Esophagus squamous epithelium (tissue), 5 donors: ENCODE results near the gene PTPRG. TPM values are rescaled to one million over a fixed set of nuclear protein-coding genes. Genes with fewer than 3 reads are reported as not detected.

Experiments
- DNase-seq: peaks from one replicate; lab custom pipeline; 2025; lab: John Stamatoyannopoulos, UW
- H3K27ac ChIP-seq, 4 donors: fragments of 200-600 bp; sonication (generic); one replicate each; pipeline ENCODE4 v1.5.1; 2016 to 2019; ENCODE audit warnings: mild to moderate bottlenecking in 1 of 4
- H3K27me3 ChIP-seq, 4 donors: fragments of 200-600 bp; sonication (generic); 1 replicate in 3 of 4; 2 replicates in 1 of 4; pipeline versions ENCODE4 v1.5.1 to v1.6.0; 2017 to 2021; ENCODE audit warnings: antibody characterized with exemption in 1 of 4
- H3K36me3 ChIP-seq, 3 donors: fragments of 200-600 bp; sonication (generic); one replicate each; pipeline ENCODE4 v1.5.1; 2016 to 2019
- H3K4me1 ChIP-seq, 3 donors: fragments of 200-600 bp; sonication (generic); one replicate each; pipeline ENCODE4 v1.5.1; 2017 to 2019
- H3K4me3 ChIP-seq, 4 donors: fragments of 200-600 bp; sonication (generic); 1 replicate in 3 of 4; 2 replicates in 1 of 4; pipeline ENCODE4 v1.5.1; 2016 to 2019; ENCODE audit warnings: mild to moderate bottlenecking in 2 of 4, moderate library complexity in 1 of 4
- H3K9me3 ChIP-seq, 3 donors: fragments of 200-600 bp; sonication (generic); one replicate each; pipeline ENCODE4 v1.5.1; 2016 to 2019
- CTCF ChIP-seq, 6 experiments: fragments of 450-650 bp in 4 of 6; fragments of 200-600 bp in 2 of 6; sonication (generic) in 2 of 6; IDR thresholded peaks; one replicate each; pipeline ENCODE4 v1.5.1; 2016 to 2019; ENCODE audit warnings: antibody characterized with exemption in 6 of 6, mild to moderate bottlenecking in 4 of 6, moderate library complexity in 4 of 6
- POLR2A ChIP-seq, 4 donors: fragments of 450-650 bp; IDR thresholded peaks; one replicate each; pipeline ENCODE4 v1.6.1; 2017; ENCODE audit warnings: antibody characterized with exemption in 4 of 4, mild to moderate bottlenecking in 4 of 4, moderate library complexity in 3 of 4
- WGBS, 2 donors: methylation state at CpG; one replicate each; pipeline ENCODE4 v1.1.5; 2018; 5-methylcytosine and 5-hydroxymethylcytosine counted together
- intact Hi-C: fragments of 100-400 bp; cut with DNase I; formaldehyde crosslinking; loops from one replicate; pipeline ENCODE4 v1.15.0; 2022
- total RNA-seq, 4 donors: library from RNA; depleted of rRNA; stranded (reverse); fragments of >200 nt; gene quantifications; one replicate each; pipeline ENCODE4 v1.1.0, GENCODE V29; 2016
- donor health status: DM: yes; HTN: yes; CAD: no.

PTPRG gene
- total RNA-seq, 4 donors from 2014 or later = 3.7 to 42.2 (median 15.2) TPM

- peaks cover 0 to 74% (median 0%) of the 10 kb centered on the region in 4 donors for H3K27me3 ChIP-seq
- WGBS, 2 donors = 0% methylated on average over 5 to 10 of the region's 65 CpGs
- intact Hi-C loops = loop anchor here (10.0 kb wide), 2 partner anchors 293 to 623 kb away; no protein-coding TSS in a partner anchor
Measured at GRCh38 chr3:61562042-61562720, 810 bp downstream of the PTPRG start.

GRCh38 chr3:61562721-61563312, 1.4 kb downstream of the PTPRG start:
- intact Hi-C loops = loop anchor here (10.0 kb wide), 2 partner anchors 292 to 622 kb away; no protein-coding TSS in a partner anchor
- peaks cover 0 to 74% (median 0%) of the 10 kb centered on the region in 4 donors for H3K27me3 ChIP-seq
- 0 to 7% methylated on average over 3 to 4 of the region's 44 CpGs for WGBS, 2 donors

More at GRCh38 chr3:61562042-61562720, 810 bp downstream of the PTPRG start:
- H3K4me3 ChIP-seq = peak overlapping the region; percentile 68 to 81 (median 74)
- H3K36me3 ChIP-seq = no peaks in the 10 kb centered on the region
- H3K9me3 ChIP-seq = no peaks in the 10 kb centered on the region
- H3K27ac ChIP-seq = peak overlapping the region; percentile 82 to 95 (median 94)
- no peak for TF ChIP-seq CTCF (IDR thresholded peaks at IDR 0.05)
- TF ChIP-seq POLR2A (IDR thresholded peaks at IDR 0.05) = no peak
- DNase-seq = no peak
- H3K4me1 ChIP-seq = peaks cover 4 to 58% (median 12%) of the 10 kb centered on the region in 3 donors

GRCh38 chr3:61563313-61564271, 2.2 kb downstream of the PTPRG start:
- Histone ChIP-seq H3K27ac (peak overlapping the region in 3 of 4 donors; percentile 92 to 95 (median 95)), H3K36me3 (no peaks in the 10 kb centered on the region), H3K4me1 (peaks cover 4 to 58% (median 12%) of the 10 kb centered on the region in 3 donors), H3K27me3 (peaks cover 0 to 68% (median 0%) of the 10 kb centered on the region in 4 donors), H3K9me3 (no peaks in the 10 kb centered on the region), H3K4me3 (peak overlapping the region; percentile 68 to 81 (median 74))
- 0 to 4% methylated on average over 3 to 10 of the region's 52 CpGs for WGBS, 2 donors
- no peak for DNase-seq
- intact Hi-C loops = loop anchor here (10.0 kb wide), 2 partner anchors 291 to 621 kb away; no protein-coding TSS in a partner anchor
- TF ChIP-seq POLR2A (IDR thresholded peaks at IDR 0.05) (no peak), CTCF (IDR thresholded peaks at IDR 0.05) (no peak)

More at GRCh38 chr3:61562721-61563312, 1.4 kb downstream of the PTPRG start:
- Histone ChIP-seq H3K9me3 (no peaks in the 10 kb centered on the region), H3K4me1 (peaks cover 4 to 58% (median 12%) of the 10 kb centered on the region in 3 donors), H3K4me3 (peak overlapping the region; percentile 68 to 81 (median 74)), H3K27ac (peak overlapping the region; percentile 82 to 95 (median 94)), H3K36me3 (no peaks in the 10 kb centered on the region)
- DNase-seq = no peak
- TF ChIP-seq CTCF (IDR thresholded peaks at IDR 0.05) = no peak
- TF ChIP-seq POLR2A (IDR thresholded peaks at IDR 0.05) = no peak

- no peak for DNase-seq
- Histone ChIP-seq H3K27ac (peak overlapping the region in 3 of 4 donors; percentile 92 to 95 (median 95)), H3K9me3 (no peaks in the 10 kb centered on the region), H3K27me3 (peaks cover 0 to 59% (median 0%) of the 10 kb centered on the region in 4 donors), H3K4me1 (peaks cover 4 to 58% (median 12%) of the 10 kb centered on the region in 3 donors), H3K36me3 (no peaks in the 10 kb centered on the region), H3K4me3 (peak overlapping the region; percentile 68 to 81 (median 74))
- TF ChIP-seq CTCF (IDR thresholded peaks at IDR 0.05) = peak; percentile 34 to 75 (median 54)
- no peak for TF ChIP-seq POLR2A (IDR thresholded peaks at IDR 0.05)
- WGBS, 2 donors = 7 to 8% methylated on average over 14 of the region's 40 CpGs
- intact Hi-C loops = loop anchor here (10.0 kb wide), 2 partner anchors 290 to 620 kb away; no protein-coding TSS in a partner anchor
Measured at GRCh38 chr3:61564395-61565059, 3.2 kb downstream of the PTPRG start.
